Activated CD4-positive, alpha-beta T cell treated with anti-CD3 and anti-CD28 coated beads for 36 hours (primary cell): ENCODE measurements around the gene COLEC11. TPM values are rescaled to one million over a fixed set of nuclear protein-coding genes. Genes with fewer than 3 reads are reported as not detected.
"Not testable (repeated sequence)": the region's sequence is repeated elsewhere in the genome, so short reads cannot be mapped to it uniquely, and the experiment has no call there.

Experiments used
- ATAC-seq: fragments of 200-7000 bp; cut with Tn5 transposase; one replicate; pipeline ENCODE4 v1.10.0; 2021; ENCODE audit warnings: mild to moderate bottlenecking, moderate library complexity
- CTCF ChIA-PET: fragments of 350-600 bp; sonication (Branson Sonifier 250); formaldehyde crosslinking; loops from one replicate; lab custom pipeline; 2021; ENCODE audit warnings: antibody characterized with exemption; lab: Charles Lee
- POLR2A ChIA-PET: fragments of 350-600 bp; sonication (Branson Sonifier 250); formaldehyde crosslinking; loops from one replicate; lab custom pipeline; 2021; ENCODE audit warnings: antibody characterized with exemption, inconsistent platforms; lab: Charles Lee
- DNase-seq: peaks from one replicate; pipeline ENCODE4 v3.0.0-alpha.2; 2020
- H3K27ac Mint-ChIP-seq: one replicate; pipeline ENCODE4 v1.8.0; 2021; ENCODE audit warnings: mixed read lengths
- H3K27me3 Mint-ChIP-seq: one replicate; pipeline ENCODE4 v1.8.0; 2021; ENCODE audit warnings: mixed read lengths
- H3K36me3 Mint-ChIP-seq: one replicate; pipeline ENCODE4 v1.8.0; 2021; ENCODE audit warnings: low read depth, mixed read lengths
- H3K4me1 Mint-ChIP-seq: one replicate; pipeline ENCODE4 v1.8.0; 2021; ENCODE audit warnings: mixed read lengths
- H3K4me3 Mint-ChIP-seq: one replicate; pipeline ENCODE4 v1.8.0; 2021; ENCODE audit warnings: mild to moderate bottlenecking, moderate library complexity, mixed read lengths
- H3K9me3 Mint-ChIP-seq: one replicate; pipeline ENCODE4 v1.8.0; 2021; ENCODE audit warnings: low read depth, mixed read lengths
- intact Hi-C, 2 experiments: fragments of 100-400 bp; cut with DNase I in 1 of 2; cut with micrococcal nuclease in 1 of 2; formaldehyde crosslinking; loops; one replicate each; pipeline versions ENCODE4 v1.14.2 to v1.15.1; 2022 to 2024; cut with DNase I, micrococcal nuclease
- total RNA-seq, 2 experiments: library from RNA; stranded (reverse); gene quantifications; one replicate each; pipeline ENCODE4 v1.2.3, GENCODE V29; 2021

Gene COLEC11
- total RNA-seq, 2 experiments from 2014 or later, result 0.18 to 0.37 TPM

GRCh38 chr2:3617198-3617890, 22.4 kb downstream of the COLEC11 start:
- Mint-ChIP-seq H3K9me3 (peaks cover 11% of the 10 kb centered on the region), H3K27ac (no peak overlapping the region), H3K4me3 (no peak overlapping the region), H3K4me1 (no peaks in the 10 kb centered on the region), H3K27me3 (no peaks in the 10 kb centered on the region), H3K36me3 (peaks cover 7% of the 10 kb centered on the region)
- ChIA-PET CTCF (interaction anchor here (0.7 kb wide), 1 partner anchor 395 kb away, joined by 4 read pairs; no protein-coding TSS in a partner anchor), POLR2A (no interaction called here)
- DNase-seq (no peak), ATAC-seq (no peak)
- intact Hi-C loops, result no loop called here

- ATAC-seq (no peak), DNase-seq (no peak)
- Mint-ChIP-seq H3K27ac (no peak overlapping the region), H3K36me3 (peaks cover 7% of the 10 kb centered on the region), H3K27me3 (no peaks in the 10 kb centered on the region), H3K4me3 (no peak overlapping the region), H3K4me1 (no peaks in the 10 kb centered on the region), H3K9me3 (peaks cover 11% of the 10 kb centered on the region)
- intact Hi-C loops, result no loop called here
- POLR2A ChIA-PET, result no interaction called here
- CTCF ChIA-PET, result no interaction called here
Measured at GRCh38 chr2:3618367-3618766, 23.5 kb downstream of the COLEC11 start.

GRCh38 chr2:3619033-3619432, 24.1 kb downstream of the COLEC11 start:
- peaks cover 7% of the 10 kb centered on the region for H3K36me3 Mint-ChIP-seq
- DNase-seq, result no peak
- ChIA-PET POLR2A (no interaction called here), CTCF (no interaction called here)
- no peak for ATAC-seq
- no peak overlapping the region for H3K4me3 Mint-ChIP-seq
- no peaks in the 10 kb centered on the region for H3K27me3 Mint-ChIP-seq
- H3K4me1 Mint-ChIP-seq, result no peaks in the 10 kb centered on the region
- intact Hi-C loops, result no loop called here
- peaks cover 11% of the 10 kb centered on the region for H3K9me3 Mint-ChIP-seq
- no peak overlapping the region for H3K27ac Mint-ChIP-seq

- H3K27ac Mint-ChIP-seq, CTCF ChIA-PET, intact Hi-C loops, DNase-seq, H3K27me3 Mint-ChIP-seq, H3K4me3 Mint-ChIP-seq, ATAC-seq, H3K4me1 Mint-ChIP-seq, H3K36me3 Mint-ChIP-seq, POLR2A ChIA-PET: not testable (repeated sequence)
- H3K9me3 Mint-ChIP-seq, result peaks cover 11% of the 10 kb centered on the region
Measured at GRCh38 chr2:3619661-3620060, 24.7 kb downstream of the COLEC11 start.

GRCh38 chr2:3620834-3621233, 25.9 kb downstream of the COLEC11 start:
- Mint-ChIP-seq H3K27me3 (no peaks in the 10 kb centered on the region), H3K36me3 (peaks cover 2% of the 10 kb centered on the region), H3K4me3 (no peak overlapping the region), H3K9me3 (peaks cover 7% of the 10 kb centered on the region), H3K4me1 (no peaks in the 10 kb centered on the region), H3K27ac (no peak overlapping the region)
- DNase-seq, result no peak
- POLR2A ChIA-PET, result no interaction called here
- CTCF ChIA-PET, result no interaction called here
- no peak for ATAC-seq
- intact Hi-C loops, result no loop called here

- Mint-ChIP-seq H3K4me1 (no peaks in the 10 kb centered on the region), H3K27me3 (no peaks in the 10 kb centered on the region), H3K36me3 (no peaks in the 10 kb centered on the region), H3K4me3 (no peak overlapping the region), H3K9me3 (no peaks in the 10 kb centered on the region), H3K27ac (no peak overlapping the region)
- no peak for ATAC-seq
- intact Hi-C loops, result no loop called here
- POLR2A ChIA-PET, result no interaction called here
- CTCF ChIA-PET, result interaction anchor here (1.6 kb wide), 1 partner anchor 33 kb away, joined by 5 read pairs; no protein-coding TSS in a partner anchor
- no peak for DNase-seq
Measured at GRCh38 chr2:3622967-3623366, 28.1 kb downstream of the COLEC11 start.

- H3K9me3 Mint-ChIP-seq, result no peaks in the 10 kb centered on the region
- ATAC-seq (no peak), DNase-seq (peak; percentile 1)
- ChIA-PET POLR2A (interaction anchor here (0.7 kb wide), 1 partner anchor 38 kb away, joined by 3 read pairs; no protein-coding TSS in a partner anchor), CTCF (interaction anchor here (0.8 to 1.6 kb wide), 3 partner anchors 24 to 32 kb away, joined by 3 to 5 read pairs (median 5); no protein-coding TSS in a partner anchor)
- no peaks in the 10 kb centered on the region for H3K4me1 Mint-ChIP-seq
- no peaks in the 10 kb centered on the region for H3K36me3 Mint-ChIP-seq
- no peaks in the 10 kb centered on the region for H3K27me3 Mint-ChIP-seq
- no peak overlapping the region for H3K27ac Mint-ChIP-seq
- intact Hi-C loops, result no loop called here
- H3K4me3 Mint-ChIP-seq, result no peak overlapping the region
Measured at GRCh38 chr2:3624059-3624794, 29.3 kb downstream of the COLEC11 start.

- intact Hi-C loops, result no loop called here
- Mint-ChIP-seq H3K9me3 (no peaks in the 10 kb centered on the region), H3K27ac (no peak overlapping the region), H3K4me3 (no peak overlapping the region), H3K27me3 (no peaks in the 10 kb centered on the region), H3K36me3 (no peaks in the 10 kb centered on the region), H3K4me1 (no peaks in the 10 kb centered on the region)
- ATAC-seq (no peak), DNase-seq (no peak)
- ChIA-PET POLR2A (no interaction called here), CTCF (interaction anchor here (0.8 kb wide), 1 partner anchor 26 kb away, joined by 3 read pairs; no protein-coding TSS in a partner anchor)
Measured at GRCh38 chr2:3625186-3625585, 30.3 kb downstream of the COLEC11 start.

GRCh38 chr2:3626118-3626811, 31.4 kb downstream of the COLEC11 start:
- Mint-ChIP-seq H3K4me3 (no peak overlapping the region), H3K36me3 (no peaks in the 10 kb centered on the region), H3K27ac (no peak overlapping the region), H3K9me3 (no peaks in the 10 kb centered on the region), H3K27me3 (no peaks in the 10 kb centered on the region), H3K4me1 (no peaks in the 10 kb centered on the region)
- POLR2A ChIA-PET, result no interaction called here
- CTCF ChIA-PET, result no interaction called here
- DNase-seq, result no peak
- intact Hi-C loops, result no loop called here
- ATAC-seq, result no peak

- H3K27me3 Mint-ChIP-seq, result no peaks in the 10 kb centered on the region
- H3K27ac Mint-ChIP-seq, result no peak overlapping the region
- CTCF ChIA-PET, result no interaction called here
- H3K36me3 Mint-ChIP-seq, result no peaks in the 10 kb centered on the region
- POLR2A ChIA-PET, result no interaction called here
- no peaks in the 10 kb centered on the region for H3K4me1 Mint-ChIP-seq
- ATAC-seq (no peak), DNase-seq (no peak)
- intact Hi-C loops, result no loop called here
- H3K4me3 Mint-ChIP-seq, result no peak overlapping the region
- no peaks in the 10 kb centered on the region for H3K9me3 Mint-ChIP-seq
Measured at GRCh38 chr2:3626812-3627499, 32.0 kb downstream of the COLEC11 start.

- no peak overlapping the region for H3K4me3 Mint-ChIP-seq
- H3K9me3 Mint-ChIP-seq, result no peaks in the 10 kb centered on the region
- no peak overlapping the region for H3K27ac Mint-ChIP-seq
- no peak for ATAC-seq
- intact Hi-C loops, result no loop called here
- H3K36me3 Mint-ChIP-seq, result no peaks in the 10 kb centered on the region
- no peak for DNase-seq
- CTCF ChIA-PET, result no interaction called here
- H3K27me3 Mint-ChIP-seq, result no peaks in the 10 kb centered on the region
- no peaks in the 10 kb centered on the region for H3K4me1 Mint-ChIP-seq
- POLR2A ChIA-PET, result no interaction called here
Measured at GRCh38 chr2:3627500-3628100, 32.7 kb downstream of the COLEC11 start.
